H9 (cell line): Measurements from ENCODE around the gene RAPGEF6. TPM values are rescaled to one million over a fixed set of nuclear protein-coding genes. Genes with fewer than 3 reads are reported as not detected.

ENCODE experiments used
- DNase-seq: peaks from one replicate; pipeline ENCODE4 v3.0.0-alpha.2; 2017
- H2AFZ ChIP-seq: one replicate; pipeline ENCODE4 v1.6.1; 2013; ENCODE audit warnings: mild to moderate bottlenecking, low read length, control low read depth, moderate library complexity
- H2AK5ac ChIP-seq: 2 replicates; pipeline ENCODE4 v1.6.1; 2013; ENCODE audit warnings: low read length, control low read depth, mixed read lengths; ENCODE audit not compliant: insufficient read length
- H2BK120ac ChIP-seq: one replicate; pipeline ENCODE4 v1.6.1; 2013; ENCODE audit warnings: low read depth, mild to moderate bottlenecking, low read length, control low read depth, inconsistent platforms; ENCODE audit not compliant: poor library complexity, severe bottlenecking
- H2BK12ac ChIP-seq: 2 replicates; pipeline ENCODE4 v1.6.1; 2013; ENCODE audit warnings: low read length, control low read depth, mixed read lengths, low read depth; ENCODE audit not compliant: insufficient read length
- H2BK15ac ChIP-seq: 2 replicates; pipeline ENCODE4 v1.6.1; 2013; ENCODE audit warnings: low read depth, low read length, control low read depth
- H2BK20ac ChIP-seq: one replicate; pipeline ENCODE4 v1.6.1; 2013; ENCODE audit warnings: low read depth, mild to moderate bottlenecking, low read length, control low read depth, inconsistent platforms; ENCODE audit not compliant: poor library complexity, severe bottlenecking
- H2BK5ac ChIP-seq: 2 replicates; pipeline ENCODE4 v1.6.1; 2013; ENCODE audit warnings: low read length, control low read depth, mixed read lengths; ENCODE audit not compliant: insufficient read length
- H3K14ac ChIP-seq: 2 replicates; pipeline ENCODE4 v1.6.1; 2013; ENCODE audit warnings: low read length, control low read depth; ENCODE audit not compliant: insufficient read depth
- H3K18ac ChIP-seq: 2 replicates; pipeline ENCODE4 v1.6.1; 2013; ENCODE audit warnings: low read depth, mild to moderate bottlenecking, mixed read lengths, low read length, control low read depth; ENCODE audit not compliant: insufficient read length
- H3K23ac ChIP-seq: 2 replicates; pipeline ENCODE4 v1.6.1; 2013; ENCODE audit warnings: low read length, control low read depth, mixed read lengths, low read depth; ENCODE audit not compliant: insufficient read length
- H3K23me2 ChIP-seq: 2 replicates; pipeline ENCODE4 v1.6.1; 2013; ENCODE audit warnings: low read depth, mild to moderate bottlenecking, mixed read lengths, low read length, control low read depth; ENCODE audit not compliant: insufficient read length, poor library complexity, severe bottlenecking
- H3K27ac ChIP-seq: 2 replicates; pipeline ENCODE4 v1.5.1; 2013; ENCODE audit warnings: low read length, control low read depth, mixed read lengths, low read depth; ENCODE audit not compliant: insufficient read length
- H3K27me3 ChIP-seq: 2 replicates; pipeline ENCODE4 v1.6.1; 2013; ENCODE audit warnings: low read length, control low read depth, inconsistent platforms; ENCODE audit not compliant: insufficient read depth
- H3K4ac ChIP-seq: 2 replicates; pipeline ENCODE4 v1.6.1; 2013; ENCODE audit warnings: low read depth, mild to moderate bottlenecking, control low read depth, inconsistent platforms, low read length, moderate library complexity
- H3K4me1 ChIP-seq: 2 replicates; pipeline ENCODE4 v1.6.1; 2013; ENCODE audit warnings: low read length, control low read depth, inconsistent platforms; ENCODE audit not compliant: insufficient read depth
- H3K4me2 ChIP-seq: 2 replicates; pipeline ENCODE4 v1.6.1; 2013; ENCODE audit warnings: low read length, control low read depth, mixed read lengths; ENCODE audit not compliant: insufficient read length, insufficient read depth
- H3K56ac ChIP-seq: 2 replicates; pipeline ENCODE4 v1.6.1; 2013; ENCODE audit warnings: low read depth, mild to moderate bottlenecking, mixed read lengths, low read length, control low read depth; ENCODE audit not compliant: insufficient read length
- H3K79me1 ChIP-seq: 2 replicates; pipeline ENCODE4 v1.6.1; 2013; ENCODE audit warnings: low read depth, mild to moderate bottlenecking, moderate library complexity, low read length, control low read depth, inconsistent platforms; ENCODE audit not compliant: insufficient read depth, poor library complexity, severe bottlenecking
- H3K79me2 ChIP-seq: 2 replicates; pipeline ENCODE4 v1.6.1; 2013; ENCODE audit warnings: low read length, control low read depth, inconsistent platforms; ENCODE audit not compliant: insufficient read depth
- H3K9ac ChIP-seq: 2 replicates; pipeline ENCODE4 v1.6.1; 2013; ENCODE audit warnings: low read length, control low read depth, mixed read lengths; ENCODE audit not compliant: insufficient read length; ENCODE audit errors: extremely low read depth
- H3K9me3 ChIP-seq: one replicate; pipeline ENCODE4 v1.6.1; 2013; ENCODE audit warnings: low read depth, low read length, inconsistent platforms; ENCODE audit not compliant: control insufficient read depth
- H3T11ph ChIP-seq: one replicate; pipeline ENCODE4 v1.6.1; 2013; ENCODE audit warnings: mild to moderate bottlenecking, low read length, control low read depth, inconsistent platforms
- H4K20me1 ChIP-seq: one replicate; pipeline ENCODE4 v1.6.1; 2013; ENCODE audit not compliant: control insufficient read depth, insufficient read length, insufficient read depth
- H4K5ac ChIP-seq: 2 replicates; pipeline ENCODE4 v1.6.1; 2013; ENCODE audit warnings: low read depth, mild to moderate bottlenecking, mixed read lengths, low read length, control low read depth; ENCODE audit not compliant: insufficient read length
- H4K8ac ChIP-seq: replicated peaks from 2 replicates; pipeline ENCODE4 v1.6.1; 2013; ENCODE audit warnings: low read length, control low read depth, mixed read lengths, low read depth; ENCODE audit not compliant: insufficient read length
- H4K91ac ChIP-seq: 2 replicates; pipeline ENCODE4 v1.6.1; 2013; ENCODE audit warnings: low read depth, mild to moderate bottlenecking, moderate library complexity, mixed read lengths, low read length, control low read depth; ENCODE audit not compliant: insufficient read length
- H3K27ac Mint-ChIP-seq, 3 experiments: 2 replicates in 2 of 3; 3 replicates in 1 of 3; pipeline ENCODE4 v1.8.0; 2020 to 2021; ENCODE audit warnings: mixed read lengths in 3 of 3, mild to moderate bottlenecking in 1 of 3, moderate library complexity in 1 of 3
- H3K27me3 Mint-ChIP-seq: 2 replicates; pipeline ENCODE4 v1.8.0; 2021; ENCODE audit warnings: low read depth, mild to moderate bottlenecking, moderate library complexity, mixed read lengths
- H3K36me3 Mint-ChIP-seq, 3 experiments: 2 replicates in 2 of 3; 3 replicates in 1 of 3; pipeline ENCODE4 v1.8.0; 2020 to 2021; ENCODE audit warnings: low read depth in 3 of 3, mixed read lengths in 3 of 3; ENCODE audit not compliant: insufficient read depth in 1 of 3
- H3K4me1 Mint-ChIP-seq, 2 experiments: 2 replicates each; pipeline ENCODE4 v1.8.0; 2020; ENCODE audit warnings: mixed read lengths in 2 of 2
- H3K4me3 Mint-ChIP-seq, 2 experiments: 2 replicates in 1 of 2; 3 replicates in 1 of 2; pipeline ENCODE4 v1.8.0; 2020 to 2021; ENCODE audit warnings: mild to moderate bottlenecking in 2 of 2, mixed read lengths in 2 of 2, moderate library complexity in 1 of 2
- H3K9me3 Mint-ChIP-seq, 2 experiments: 2 replicates in 1 of 2; 3 replicates in 1 of 2; pipeline ENCODE4 v1.8.0; 2020; ENCODE audit warnings: mild to moderate bottlenecking in 2 of 2, mixed read lengths in 2 of 2, moderate library complexity in 1 of 2
- CTCF ChIP-seq: fragments of 200-600 bp; sonication (generic); conservative IDR thresholded peaks from 3 replicates; pipeline ENCODE4 v1.8.0; 2021; ENCODE audit warnings: antibody characterized with exemption, mild to moderate bottlenecking
- WGBS: extraction: QIAGEN DNeasy Blood & Tissue Kit; methylation state at CpG from one replicate; pipeline ENCODE4 v1.1.7; 2013; ENCODE audit warnings: missing lambda C conversion rate, low lambda C conversion rate, mixed read lengths; ENCODE audit not compliant: insufficient read length; ENCODE audit errors: extremely low coverage; 5-methylcytosine and 5-hydroxymethylcytosine counted together
- total RNA-seq: library from RNA; stranded (reverse); gene quantifications from 2 replicates; pipeline ENCODE4 v1.2.1, GENCODE V29; 2021

RAPGEF6 gene
- total RNA-seq, 1 experiment from 2014 or later = 19.7 TPM

GRCh38 chr5:131392466-131393095, 242.4 kb downstream of the RAPGEF6 start:
- WGBS = no CpG with 5 or more reads among the region's 5 CpGs
- no peak for TF ChIP-seq CTCF
- H4K8ac ChIP-seq = no peak overlapping the region

More at GRCh38 chr5:131392466-131393095, 242.4 kb downstream of the RAPGEF6 start:
- no peak overlapping the region for H4K5ac ChIP-seq
- no peak overlapping the region for H3K56ac ChIP-seq
- H3K23ac ChIP-seq = no peak overlapping the region
- H3K18ac ChIP-seq = no peak overlapping the region
- no peaks in the 10 kb centered on the region for H3K4me1 ChIP-seq
- no peak overlapping the region for H2BK12ac ChIP-seq
- Mint-ChIP-seq H3K4me3 (no peak overlapping the region), H3K27me3 (no peaks in the 10 kb centered on the region; the same call in 1 of the 2 replicates), H3K4me1 (no peaks in the 10 kb centered on the region), H3K36me3 (peaks cover 4 to 40% (median 29%) of the 10 kb centered on the region in 3 experiments; a peak in 5 of 7 replicates), H3K9me3 (no peaks in the 10 kb centered on the region), H3K27ac (no peak overlapping the region)
- H3K27me3 ChIP-seq = no peaks in the 10 kb centered on the region
- H3K4ac ChIP-seq = no peak overlapping the region
- H3T11ph ChIP-seq = no peak overlapping the region
- H4K20me1 ChIP-seq = no peaks in the 10 kb centered on the region
- no peak overlapping the region for H3K27ac ChIP-seq
- no peak overlapping the region for H2BK20ac ChIP-seq
- no peak overlapping the region for H3K9ac ChIP-seq
- H3K4me2 ChIP-seq = no peak overlapping the region
- H3K79me2 ChIP-seq = no peaks in the 10 kb centered on the region
- H3K23me2 ChIP-seq = no peaks in the 10 kb centered on the region
- H3K14ac ChIP-seq = no peak overlapping the region
- no peaks in the 10 kb centered on the region for H3K79me1 ChIP-seq
- no peak overlapping the region for H2AK5ac ChIP-seq
- no peak overlapping the region for H2BK5ac ChIP-seq
- no peak overlapping the region for H2BK120ac ChIP-seq
- H2BK15ac ChIP-seq = no peak overlapping the region
- H2AFZ ChIP-seq = no peak overlapping the region
- no peaks in the 10 kb centered on the region for H3K9me3 ChIP-seq
- DNase-seq = no peak
- H4K91ac ChIP-seq = no peak overlapping the region
